ENCODE measurements around the gene SLC49A3.
"Not testable (repeated sequence)": the region's sequence is repeated elsewhere in the genome, so short reads cannot be mapped to it uniquely, and the experiment has no call there.

Gene SLC49A3

GRCh38 chr4:650951-651883 lies 37.7 kb downstream of the SLC49A3 start:
- DNase-seq, result no peak

GRCh38 chr4:650461-650860 lies 38.5 kb downstream of the SLC49A3 start:
- no peak for DNase-seq

GRCh38 chr4:649751-650310 lies 39.1 kb downstream of the SLC49A3 start:
- DNase-seq, result no peak

GRCh38 chr4:649293-649625 lies 39.7 kb downstream of the SLC49A3 start:
- DNase-seq, result no peak

- DNase-seq, result no peak
These were observed 40.2 kb downstream of the SLC49A3 start for GRCh38 chr4:648579-649292.

GRCh38 chr4:647481-647880 lies 41.5 kb downstream of the SLC49A3 start:
- DNase-seq, result no peak

GRCh38 chr4:646460-646859 lies 42.5 kb downstream of the SLC49A3 start:
- DNase-seq, result peak; percentile 35

GRCh38 chr4:642366-642765 lies 46.6 kb downstream of the SLC49A3 start:
- DNase-seq, result not testable (repeated sequence)

- DNase-seq, result no peak
These were observed 51.2 kb downstream of the SLC49A3 start for GRCh38 chr4:637536-638280.

- no peak for DNase-seq
These were observed 52.3 kb downstream of the SLC49A3 start for GRCh38 chr4:636628-637159.

GRCh38 chr4:635851-636627 lies 52.9 kb downstream of the SLC49A3 start:
- DNase-seq, result no peak

GRCh38 chr4:635066-635835 lies 53.7 kb downstream of the SLC49A3 start:
- DNase-seq, result not testable (repeated sequence)

- DNase-seq, result no peak
These were observed 54.4 kb downstream of the SLC49A3 start for GRCh38 chr4:634599-634985.

GRCh38 chr4:633976-634598 lies 54.9 kb downstream of the SLC49A3 start:
- DNase-seq, result no peak

GRCh38 chr4:633406-633805 lies 55.5 kb downstream of the SLC49A3 start:
- no peak for DNase-seq

GRCh38 chr4:632926-633325 lies 56.0 kb downstream of the SLC49A3 start:
- no peak for DNase-seq

GRCh38 chr4:632196-632790 lies 56.7 kb downstream of the SLC49A3 start:
- no peak for DNase-seq
